Smooth muscle cell (in vitro differentiated cells): ENCODE measurements around the gene VIPR2. TPM values are rescaled to one million over a fixed set of nuclear protein-coding genes. Genes with fewer than 3 reads are reported as not detected.

Experiments
- DNase-seq: peaks from one replicate; lab custom pipeline; 2025; ENCODE audit not compliant: unreplicated experiment; lab: John Stamatoyannopoulos, UW
- H2AFZ ChIP-seq: fragments of 200-600 bp; sonication (generic); 2 replicates; pipeline ENCODE4 v1.6.0; 2016; ENCODE audit warnings: antibody characterized with exemption, low read depth, mild to moderate bottlenecking
- H3F3A ChIP-seq: fragments of 200-600 bp; sonication (generic); 2 replicates; pipeline ENCODE4 v1.6.0; 2017; ENCODE audit warnings: antibody characterized with exemption, low read depth
- H3K27ac ChIP-seq: fragments of 200-600 bp; sonication (generic); 2 replicates; pipeline ENCODE4 v1.5.1; 2016; ENCODE audit warnings: low read depth, mild to moderate bottlenecking
- H3K27me3 ChIP-seq: fragments of 200-600 bp; sonication (generic); 2 replicates; pipeline ENCODE4 v1.6.1; 2016; ENCODE audit warnings: low read depth, mild to moderate bottlenecking
- H3K36me3 ChIP-seq: fragments of 200-600 bp; sonication (generic); 2 replicates; pipeline ENCODE4 v1.5.1; 2016; ENCODE audit warnings: low read depth
- H3K4me1 ChIP-seq: fragments of 200-600 bp; sonication (generic); 2 replicates; pipeline ENCODE4 v1.5.1; 2016; ENCODE audit warnings: low read depth
- H3K4me2 ChIP-seq: fragments of 200-600 bp; sonication (generic); 2 replicates; pipeline ENCODE4 v1.6.0; 2016; ENCODE audit warnings: mild to moderate bottlenecking
- H3K4me3 ChIP-seq: fragments of 200-600 bp; sonication (generic); 2 replicates; pipeline ENCODE4 v1.5.1; 2016; ENCODE audit warnings: mild to moderate bottlenecking
- H3K79me2 ChIP-seq: fragments of 200-600 bp; sonication (generic); 2 replicates; pipeline ENCODE4 v1.6.0; 2016; ENCODE audit warnings: low read depth, mild to moderate bottlenecking
- H3K9ac ChIP-seq: fragments of 200-600 bp; sonication (generic); 2 replicates; pipeline ENCODE4 v1.6.0; 2016; ENCODE audit warnings: low read depth
- H3K9me3 ChIP-seq: fragments of 200-600 bp; sonication (generic); replicated peaks from 2 replicates; pipeline ENCODE4 v1.5.1; 2016; ENCODE audit warnings: low read depth
- H4K20me1 ChIP-seq: fragments of 200-600 bp; sonication (generic); 2 replicates; pipeline ENCODE4 v1.6.0; 2016; ENCODE audit warnings: low read depth
- WGBS: methylation state at CpG from one replicate; pipeline ENCODE4 v1.1.7; 2016; ENCODE audit warnings: low lambda C conversion rate; 5-methylcytosine and 5-hydroxymethylcytosine counted together
- polyA plus RNA-seq: library from polyadenylated mRNA; unstranded; fragments of >200 nt; fragmentation: Nextera tagmentation; extraction: Ambion mirVana; gene quantifications from 2 replicates; pipeline ENCODE4 v1.2.1, GENCODE V29; 2016
- total RNA-seq: library from RNA; depleted of rRNA; stranded (reverse); fragments of >200 nt; gene quantifications from 2 replicates; pipeline ENCODE4 v1.2.3, GENCODE V29; 2014
- TF ChIP-seq, protein P1 (sequence below): fragments of 200-600 bp; sonication (generic); IDR thresholded peaks from 2 replicates; pipeline ENCODE4 v1.5.1; 2017; ENCODE audit warnings: borderline replicate concordance, mild to moderate bottlenecking, antibody characterized with exemption; ENCODE audit not compliant: insufficient read depth, poor library complexity, severe bottlenecking

VIPR2 gene
- total and polyA plus RNA-seq, 2 experiments from 2014 or later = not detected

DNA sequence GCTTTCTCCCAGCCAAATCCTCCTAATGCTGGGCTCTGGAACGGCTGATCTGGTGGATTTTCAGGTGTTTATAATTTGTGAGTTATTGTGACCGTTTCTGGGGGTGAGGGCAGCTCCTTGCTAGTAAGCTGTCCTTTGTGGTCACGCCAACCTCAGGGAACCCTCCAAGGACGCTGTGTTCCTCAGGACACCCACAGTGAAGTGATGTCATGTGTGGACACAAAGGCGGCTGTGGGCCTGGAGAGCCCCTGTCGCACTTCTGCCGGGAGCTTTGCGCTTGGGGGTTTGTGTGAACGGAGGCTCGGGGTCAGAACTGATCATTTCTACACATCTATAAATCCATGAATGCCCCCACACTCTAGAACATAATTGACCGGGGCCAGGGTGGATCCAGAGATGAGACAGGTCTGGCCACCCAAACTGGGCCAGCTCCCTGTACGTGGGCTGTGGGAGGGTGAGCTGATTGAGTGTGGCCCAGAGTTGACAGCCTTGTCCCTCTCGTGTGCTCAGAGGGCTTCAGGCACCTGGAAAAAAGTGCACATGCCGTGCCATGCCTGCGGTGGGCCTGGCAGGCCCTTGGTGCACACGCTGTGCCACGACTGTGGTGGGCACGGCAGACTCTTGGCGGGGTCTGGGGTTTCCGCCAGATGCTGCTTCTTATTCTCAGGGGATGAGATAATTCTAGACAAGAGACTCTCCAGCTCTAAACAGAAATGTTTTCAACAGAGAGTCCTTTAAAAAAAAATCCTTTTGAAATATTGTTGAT lies 130.2 kb downstream of the VIPR2 start:
- Histone ChIP-seq H3K27ac (no peak overlapping the region), H3K9me3 (no peaks in the 10 kb centered on the region), H3K4me1 (peaks cover 5% of the 10 kb centered on the region)

DNA sequence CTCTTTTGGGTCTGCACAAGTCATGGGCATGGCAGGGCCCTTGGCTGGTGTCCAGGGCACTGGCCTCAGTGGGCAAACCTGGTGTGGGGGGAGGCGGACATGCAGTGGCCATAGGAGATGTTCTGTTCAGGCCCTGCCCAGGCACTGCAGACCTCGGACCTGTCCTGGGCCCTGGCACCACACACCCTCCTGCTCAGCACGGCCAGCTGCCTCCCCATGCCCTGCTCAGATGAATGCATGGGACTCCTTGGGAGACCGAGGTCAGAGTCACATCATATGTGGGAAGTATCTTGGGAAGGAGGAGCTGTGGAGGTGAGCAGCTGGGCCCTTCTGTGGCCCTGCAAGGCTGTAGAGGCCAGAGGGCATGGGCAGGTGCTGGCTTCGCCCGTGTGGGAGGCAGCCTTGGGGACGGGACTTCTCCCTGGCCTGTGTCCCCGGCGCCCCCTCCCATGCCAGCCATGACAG lies 130.8 kb downstream of the VIPR2 start:
- Histone ChIP-seq H3K27ac (no peak overlapping the region), H3K36me3 (no peaks in the 10 kb centered on the region), H3K9me3 (no peaks in the 10 kb centered on the region), H3F3A (no peaks in the 10 kb centered on the region), H3K4me2 (no peak overlapping the region), H3K4me3 (no peak overlapping the region), H4K20me1 (no peaks in the 10 kb centered on the region), H3K4me1 (peaks cover 5% of the 10 kb centered on the region), H3K9ac (no peak overlapping the region), H3K79me2 (no peaks in the 10 kb centered on the region), H3K27me3 (no peaks in the 10 kb centered on the region), H2AFZ (no peak overlapping the region)
- TF ChIP-seq, protein P1, sequence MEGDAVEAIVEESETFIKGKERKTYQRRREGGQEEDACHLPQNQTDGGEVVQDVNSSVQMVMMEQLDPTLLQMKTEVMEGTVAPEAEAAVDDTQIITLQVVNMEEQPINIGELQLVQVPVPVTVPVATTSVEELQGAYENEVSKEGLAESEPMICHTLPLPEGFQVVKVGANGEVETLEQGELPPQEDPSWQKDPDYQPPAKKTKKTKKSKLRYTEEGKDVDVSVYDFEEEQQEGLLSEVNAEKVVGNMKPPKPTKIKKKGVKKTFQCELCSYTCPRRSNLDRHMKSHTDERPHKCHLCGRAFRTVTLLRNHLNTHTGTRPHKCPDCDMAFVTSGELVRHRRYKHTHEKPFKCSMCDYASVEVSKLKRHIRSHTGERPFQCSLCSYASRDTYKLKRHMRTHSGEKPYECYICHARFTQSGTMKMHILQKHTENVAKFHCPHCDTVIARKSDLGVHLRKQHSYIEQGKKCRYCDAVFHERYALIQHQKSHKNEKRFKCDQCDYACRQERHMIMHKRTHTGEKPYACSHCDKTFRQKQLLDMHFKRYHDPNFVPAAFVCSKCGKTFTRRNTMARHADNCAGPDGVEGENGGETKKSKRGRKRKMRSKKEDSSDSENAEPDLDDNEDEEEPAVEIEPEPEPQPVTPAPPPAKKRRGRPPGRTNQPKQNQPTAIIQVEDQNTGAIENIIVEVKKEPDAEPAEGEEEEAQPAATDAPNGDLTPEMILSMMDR = no peak
- no peak for DNase-seq
- WGBS = 96% methylated on average over 9 of the region's 9 CpGs

More for the DNA sequence above, 130.2 kb downstream of the VIPR2 start:
- H4K20me1 ChIP-seq = no peaks in the 10 kb centered on the region
- H3K4me2 ChIP-seq = no peak overlapping the region
- H3K36me3 ChIP-seq = no peaks in the 10 kb centered on the region
- WGBS = 95% methylated on average over 20 of the region's 20 CpGs
- no peaks in the 10 kb centered on the region for H3F3A ChIP-seq
- H3K4me3 ChIP-seq = no peak overlapping the region
- DNase-seq = no peak
- H3K27me3 ChIP-seq = no peaks in the 10 kb centered on the region
- no peak overlapping the region for H3K9ac ChIP-seq
- TF ChIP-seq, protein P1 = no peak
- H2AFZ ChIP-seq = no peak overlapping the region
- H3K79me2 ChIP-seq = no peaks in the 10 kb centered on the region

DNA sequence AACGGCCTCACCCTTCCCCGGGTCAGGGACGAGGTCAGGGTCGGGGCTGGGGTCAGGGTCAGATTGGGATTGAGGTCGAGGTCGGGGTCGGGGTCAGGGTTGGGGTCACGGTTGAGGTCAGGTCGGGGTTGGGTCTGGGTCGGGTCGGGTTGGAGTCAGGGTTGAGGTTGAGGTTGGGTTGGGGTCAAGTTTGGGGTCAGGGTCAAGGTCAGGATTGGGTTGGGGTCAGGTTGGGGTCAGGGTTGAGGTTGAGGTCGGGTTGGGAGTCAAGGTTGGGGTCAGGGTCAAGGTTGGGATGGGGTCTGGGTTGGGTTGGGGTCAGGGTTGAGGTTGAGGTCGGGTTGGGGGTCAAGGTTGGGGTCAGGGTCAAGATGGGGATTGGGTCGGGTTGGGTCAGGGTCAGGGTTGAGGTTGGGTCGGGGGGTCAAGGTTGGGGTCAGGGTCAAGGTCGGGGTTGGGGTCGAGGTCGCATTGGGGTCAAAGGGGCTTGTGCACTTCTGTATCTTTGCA lies 131.4 kb downstream of the VIPR2 start:
- no peaks in the 10 kb centered on the region for H3K79me2 ChIP-seq
- H3K27me3 ChIP-seq = no peaks in the 10 kb centered on the region
- H3K36me3 ChIP-seq = no peaks in the 10 kb centered on the region
- H4K20me1 ChIP-seq = no peaks in the 10 kb centered on the region
- no peak overlapping the region for H3K27ac ChIP-seq
- 92% methylated on average over 2 of the region's 18 CpGs for WGBS
- H3K9me3 ChIP-seq = no peaks in the 10 kb centered on the region
- no peak for DNase-seq
- peaks cover 5% of the 10 kb centered on the region for H3K4me1 ChIP-seq
- H3K4me2 ChIP-seq = no peak overlapping the region
- H3K9ac ChIP-seq = no peak overlapping the region
- no peak overlapping the region for H3K4me3 ChIP-seq
- no peak overlapping the region for H2AFZ ChIP-seq
- H3F3A ChIP-seq = no peaks in the 10 kb centered on the region
- TF ChIP-seq, protein P1 = no peak
